Epithelial cell of esophagus (primary cell): ENCODE data around the gene CCDC142.
"Not testable (repeated sequence)": the region's sequence is repeated elsewhere in the genome, so short reads cannot be mapped to it uniquely, and the experiment has no call there.

ENCODE experiments used
- DNase-seq: peaks from one replicate; pipeline ENCODE4 v3.0.0; 2010; ENCODE audit warnings: low read depth
- H3K4me3 ChIP-seq: 2 replicates; pipeline ENCODE4 v1.5.1; 2011; ENCODE audit warnings: mild to moderate bottlenecking, low read length, control low read depth
- CTCF ChIP-seq: IDR thresholded peaks from 2 replicates; pipeline ENCODE4 v1.5.1; 2011; ENCODE audit warnings: low read depth, mild to moderate bottlenecking, low read length, control low read depth, inconsistent platforms; ENCODE audit not compliant: insufficient read depth; ENCODE audit errors: missing control alignments

The CCDC142 gene

GRCh38 chr2:74493546-74493945 is 10.7 kb upstream of the CCDC142 start:
- no peak for TF ChIP-seq CTCF
- no peak for DNase-seq
- H3K4me3 ChIP-seq = no peak overlapping the region

GRCh38 chr2:74491648-74492544 is 9.1 kb upstream of the CCDC142 start:
- DNase-seq = no peak
- H3K4me3 ChIP-seq = no peak overlapping the region
- TF ChIP-seq CTCF = no peak

GRCh38 chr2:74489906-74490305 is 7.1 kb upstream of the CCDC142 start:
- no peak for TF ChIP-seq CTCF
- DNase-seq = no peak
- no peak overlapping the region for H3K4me3 ChIP-seq

GRCh38 chr2:74488643-74489481 is 6.1 kb upstream of the CCDC142 start:
- DNase-seq = no peak

GRCh38 chr2:74486141-74486540 is 3.3 kb upstream of the CCDC142 start:
- no peak for TF ChIP-seq CTCF
- H3K4me3 ChIP-seq = no peak overlapping the region
- DNase-seq = no peak

More at GRCh38 chr2:74488643-74489481, 6.1 kb upstream of the CCDC142 start:
- TF ChIP-seq CTCF = no peak
- H3K4me3 ChIP-seq = no peak overlapping the region

GRCh38 chr2:74483675-74484164 is 922 bp upstream of the CCDC142 start:
- H3K4me3 ChIP-seq = peak overlapping the region; percentile 97
- DNase-seq = not testable (repeated sequence)

- TF ChIP-seq CTCF = no peak
- DNase-seq = peak; percentile 39
Observed at GRCh38 chr2:74481961-74482800, 617 bp downstream of the CCDC142 start.

More at GRCh38 chr2:74481961-74482800, 617 bp downstream of the CCDC142 start:
- peak overlapping the region; percentile 97 for H3K4me3 ChIP-seq
